ENCODE results near the gene PRSS38.

The PRSS38 gene

GRCh38 chr1:227791425-227792143 is 23.9 kb upstream of the PRSS38 start:
- no peak for DNase-seq (ENCODE audit: low read depth, low spot score)

DNA sequence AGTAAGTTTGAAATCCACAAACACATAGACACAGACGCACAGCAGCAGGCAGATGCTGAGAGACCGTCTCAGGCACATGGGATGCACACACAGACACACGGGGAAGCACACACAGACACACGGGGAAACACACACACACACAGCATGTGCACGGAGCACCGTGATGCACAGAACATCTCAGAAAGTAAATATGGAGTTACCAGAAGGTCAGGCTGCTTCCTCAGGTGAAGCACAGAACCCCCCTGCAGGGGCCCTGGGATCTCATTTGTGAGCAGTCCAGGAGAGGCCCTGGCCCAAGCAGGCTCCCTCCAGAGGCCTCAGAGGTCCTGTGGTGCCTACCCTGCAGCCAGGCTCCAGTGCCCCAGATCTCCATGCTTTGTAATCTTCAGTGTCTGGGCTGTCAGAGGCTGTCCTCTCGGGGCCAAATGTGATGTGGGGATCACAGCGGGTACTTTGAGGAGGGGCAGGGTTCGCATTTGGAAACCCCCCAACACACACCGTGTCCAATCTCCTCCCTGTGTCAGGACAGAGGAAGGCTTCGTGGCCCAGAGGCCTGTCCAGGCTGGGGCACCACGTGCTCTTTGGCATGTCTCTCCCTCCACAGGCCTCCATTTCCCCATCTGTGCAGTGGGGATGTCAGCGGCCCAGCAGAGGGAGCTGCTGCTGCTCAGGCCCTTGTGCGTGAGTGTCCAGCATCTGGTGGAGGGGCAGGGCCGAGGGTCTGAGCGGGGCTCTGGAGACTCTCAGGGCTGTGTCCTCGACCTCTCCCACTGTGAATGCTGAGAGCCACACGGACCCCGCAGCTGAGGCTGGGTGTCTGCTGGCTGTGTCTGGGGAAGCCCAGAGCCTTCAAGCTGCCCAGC is 23.0 kb upstream of the PRSS38 start:
- no peak for DNase-seq (ENCODE audit: low read depth, low spot score)

More at GRCh38 chr1:227791425-227792143, 23.9 kb upstream of the PRSS38 start:
- no peak overlapping the region for H3K4me3 ChIP-seq (ENCODE audit: low read length)

GRCh38 chr1:227793079-227793947 is 22.2 kb upstream of the PRSS38 start:
- DNase-seq (ENCODE audit: low read depth, low spot score), result no peak
- H3K4me3 ChIP-seq (ENCODE audit: low read length), result no peak overlapping the region

More for the DNA sequence above, 23.0 kb upstream of the PRSS38 start:
- no peak overlapping the region for H3K4me3 ChIP-seq (ENCODE audit: low read length)

- no peak for DNase-seq (ENCODE audit: low read depth, low spot score)
- no peak overlapping the region for H3K4me3 ChIP-seq (ENCODE audit: low read length)
Observed at GRCh38 chr1:227793948-227794816, 21.3 kb upstream of the PRSS38 start.

GRCh38 chr1:227794817-227795192 is 20.7 kb upstream of the PRSS38 start:
- no peak for DNase-seq (ENCODE audit: low read depth, low spot score)
- H3K4me3 ChIP-seq (ENCODE audit: low read length), result no peak overlapping the region

DNA sequence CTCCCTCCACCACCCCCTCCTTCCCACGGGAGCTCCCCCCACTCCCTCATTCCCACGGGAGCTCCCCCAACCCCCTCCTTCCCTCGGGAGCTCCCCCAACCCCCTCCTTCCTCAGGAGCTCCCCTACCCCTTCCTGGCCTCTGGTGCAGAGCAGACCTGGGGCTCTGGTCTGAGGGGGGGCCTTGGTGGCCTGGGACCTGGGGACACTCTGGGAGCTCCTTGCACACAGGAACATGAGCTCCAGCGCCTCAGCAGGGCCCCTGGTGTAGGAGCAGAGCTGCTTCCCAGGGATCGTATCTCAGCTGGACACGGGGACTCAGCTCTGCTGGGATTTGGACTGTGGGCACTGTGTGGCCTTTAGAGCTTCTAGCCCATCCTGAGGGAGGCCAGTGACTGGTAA is 19.7 kb upstream of the PRSS38 start:
- no peak overlapping the region for H3K4me3 ChIP-seq (ENCODE audit: low read length)
- no peak for DNase-seq (ENCODE audit: low read depth, low spot score)

GRCh38 chr1:227796359-227796915 is 19.0 kb upstream of the PRSS38 start:
- no peak for DNase-seq (ENCODE audit: low read depth, low spot score)

DNA sequence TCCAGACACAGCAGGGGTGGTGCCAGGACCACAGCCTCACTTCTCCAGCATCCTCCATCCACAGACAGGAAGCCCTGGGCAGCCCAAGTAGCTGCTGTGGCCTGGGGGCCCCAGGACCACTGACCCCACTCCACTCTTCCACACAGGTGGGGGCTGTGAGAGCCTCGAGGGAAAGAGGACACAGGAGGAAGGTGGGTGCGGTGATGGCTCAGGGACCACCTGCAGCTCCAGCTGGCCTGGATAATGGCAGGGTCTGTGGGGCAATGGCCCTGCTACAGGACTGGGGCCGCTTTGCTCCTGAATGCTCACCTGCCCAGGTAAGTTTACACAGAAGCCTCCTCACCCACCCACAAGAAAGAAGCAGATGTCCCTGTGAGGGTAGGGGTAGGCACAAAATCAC is 18.3 kb upstream of the PRSS38 start:
- DNase-seq (ENCODE audit: low read depth, low spot score), result no peak
- no peak overlapping the region for H3K4me3 ChIP-seq (ENCODE audit: low read length)

More at GRCh38 chr1:227796359-227796915, 19.0 kb upstream of the PRSS38 start:
- no peak overlapping the region for H3K4me3 ChIP-seq (ENCODE audit: low read length)

DNA sequence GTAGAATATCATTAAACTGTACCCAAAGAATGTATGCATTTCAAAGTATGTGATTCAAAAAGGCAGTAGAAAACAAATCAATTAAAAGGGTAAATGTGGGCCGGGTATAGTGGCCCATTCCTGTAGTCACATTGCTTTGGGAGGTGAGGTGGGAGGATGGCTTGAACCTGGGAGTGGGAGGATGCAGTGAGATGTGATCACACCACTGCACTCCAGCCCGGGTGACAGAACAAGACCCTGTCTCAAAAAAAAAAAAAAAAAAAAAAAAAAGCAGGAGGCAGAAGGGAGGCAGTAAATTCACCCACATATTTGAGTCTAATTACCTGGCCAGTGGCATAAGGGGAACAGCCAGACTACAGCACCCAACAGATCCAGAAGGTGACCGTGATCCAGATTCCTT is 17.9 kb upstream of the PRSS38 start:
- no peak overlapping the region for H3K4me3 ChIP-seq (ENCODE audit: low read length)
- no peak for DNase-seq (ENCODE audit: low read depth, low spot score)

DNA sequence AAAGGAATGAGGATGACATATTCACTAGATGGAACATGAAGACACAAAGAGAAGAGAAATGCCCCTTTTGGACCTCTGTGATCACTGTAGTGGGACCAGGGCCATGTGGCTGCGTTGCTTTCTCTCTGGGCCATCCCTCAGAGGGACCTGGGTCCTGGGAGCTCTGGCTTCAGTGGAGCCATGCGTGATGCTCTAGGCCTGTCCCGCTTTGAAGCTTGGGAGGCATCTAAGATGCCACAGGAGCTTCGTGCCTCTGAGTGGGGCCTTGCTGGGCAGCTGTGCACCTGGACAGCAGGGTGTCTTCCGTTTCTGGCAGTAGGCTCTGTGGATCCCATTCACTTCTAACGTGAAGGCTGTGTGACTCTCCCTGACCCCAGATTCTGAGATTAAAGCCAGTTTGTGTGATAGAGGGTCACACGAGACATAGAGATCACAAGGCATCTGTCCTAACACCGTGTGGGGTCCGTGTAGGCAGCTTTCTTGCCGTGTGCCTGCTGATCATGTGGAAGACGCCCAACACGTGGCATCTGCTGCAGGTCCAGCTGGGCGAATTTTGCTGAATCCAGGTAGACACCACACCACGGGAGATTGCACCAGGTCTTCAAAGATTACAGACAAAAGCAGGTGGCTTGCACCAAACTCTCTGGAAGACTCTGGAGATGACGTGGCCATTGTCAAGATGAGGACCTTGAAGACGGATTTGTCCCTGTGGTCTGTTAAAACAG is 17.2 kb upstream of the PRSS38 start:
- no peak overlapping the region for H3K4me3 ChIP-seq (ENCODE audit: low read length)
- DNase-seq (ENCODE audit: low read depth, low spot score), result no peak

GRCh38 chr1:227799756-227800155 is 15.7 kb upstream of the PRSS38 start:
- no peak overlapping the region for H3K4me3 ChIP-seq (ENCODE audit: low read length)
- DNase-seq (ENCODE audit: low read depth, low spot score), result no peak

DNA sequence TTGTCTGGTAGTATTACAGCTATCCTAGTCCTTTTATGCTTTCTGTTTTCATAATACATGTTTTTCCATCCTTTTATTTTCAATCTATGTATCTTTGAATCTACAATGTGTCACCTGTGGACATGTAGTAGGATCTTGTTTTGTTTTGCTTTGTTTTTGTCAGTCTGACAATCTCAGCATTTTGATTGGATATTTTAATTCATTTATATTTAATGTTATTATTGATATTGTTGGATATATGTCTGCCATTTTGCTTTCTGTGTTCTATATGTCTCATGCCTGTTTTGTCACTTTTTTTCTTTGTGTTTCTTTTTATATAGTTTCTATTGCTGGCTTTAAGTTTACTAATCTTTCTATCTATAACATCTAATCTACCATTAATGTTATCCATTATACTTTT is 11.5 kb upstream of the PRSS38 start:
- DNase-seq (ENCODE audit: low read depth, low spot score), result no peak
- H3K4me3 ChIP-seq (ENCODE audit: low read length), result no peak overlapping the region

- no peak for DNase-seq (ENCODE audit: low read depth, low spot score)
- H3K4me3 ChIP-seq (ENCODE audit: low read length), result no peak overlapping the region
Observed at GRCh38 chr1:227805606-227806197, 9.8 kb upstream of the PRSS38 start.

GRCh38 chr1:227808566-227808965 is 6.9 kb upstream of the PRSS38 start:
- DNase-seq (ENCODE audit: low read depth, low spot score), result no peak

GRCh38 chr1:227809026-227809425 is 6.4 kb upstream of the PRSS38 start:
- no peak overlapping the region for H3K4me3 ChIP-seq (ENCODE audit: low read length)
- DNase-seq (ENCODE audit: low read depth, low spot score), result no peak

More at GRCh38 chr1:227808566-227808965, 6.9 kb upstream of the PRSS38 start:
- H3K4me3 ChIP-seq (ENCODE audit: low read length), result no peak overlapping the region

DNA sequence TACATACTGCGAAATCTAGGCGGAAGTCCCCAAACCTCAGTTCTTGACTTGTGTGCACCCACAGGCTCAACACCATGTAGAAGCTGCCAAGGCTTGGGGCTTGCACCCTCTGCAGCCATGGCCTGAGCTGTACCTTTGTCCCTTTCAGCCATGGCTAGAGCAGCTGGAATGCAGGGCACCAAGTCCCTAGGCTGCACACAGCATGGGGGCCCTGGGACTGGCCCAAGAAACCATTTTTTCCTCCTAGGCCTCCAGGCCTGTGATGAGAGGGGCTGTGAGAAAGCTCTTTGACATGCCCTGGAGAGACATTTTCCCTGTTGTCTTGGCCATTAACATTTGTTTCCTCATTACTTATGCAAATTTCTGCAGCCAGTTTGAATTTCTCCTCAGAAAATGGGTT is 1.5 kb upstream of the PRSS38 start:
- no peak for DNase-seq (ENCODE audit: low read depth, low spot score)
- H3K4me3 ChIP-seq (ENCODE audit: low read length), result no peak overlapping the region

- H3K4me3 ChIP-seq (ENCODE audit: low read length), result no peak overlapping the region
- no peak for DNase-seq (ENCODE audit: low read depth, low spot score)
Observed at GRCh38 chr1:227816750-227817446, 1.4 kb downstream of the PRSS38 start.

Measured in Jurkat, Clone E6-1 (cell line).